ENCODE data around the gene PIGM. TPM values are rescaled to one million over a fixed set of nuclear protein-coding genes. Genes with fewer than 3 reads are reported as not detected.

The PIGM gene
- total and polyA plus RNA-seq, 2 experiments from 2014 or later: 5.0 TPM

DNA sequence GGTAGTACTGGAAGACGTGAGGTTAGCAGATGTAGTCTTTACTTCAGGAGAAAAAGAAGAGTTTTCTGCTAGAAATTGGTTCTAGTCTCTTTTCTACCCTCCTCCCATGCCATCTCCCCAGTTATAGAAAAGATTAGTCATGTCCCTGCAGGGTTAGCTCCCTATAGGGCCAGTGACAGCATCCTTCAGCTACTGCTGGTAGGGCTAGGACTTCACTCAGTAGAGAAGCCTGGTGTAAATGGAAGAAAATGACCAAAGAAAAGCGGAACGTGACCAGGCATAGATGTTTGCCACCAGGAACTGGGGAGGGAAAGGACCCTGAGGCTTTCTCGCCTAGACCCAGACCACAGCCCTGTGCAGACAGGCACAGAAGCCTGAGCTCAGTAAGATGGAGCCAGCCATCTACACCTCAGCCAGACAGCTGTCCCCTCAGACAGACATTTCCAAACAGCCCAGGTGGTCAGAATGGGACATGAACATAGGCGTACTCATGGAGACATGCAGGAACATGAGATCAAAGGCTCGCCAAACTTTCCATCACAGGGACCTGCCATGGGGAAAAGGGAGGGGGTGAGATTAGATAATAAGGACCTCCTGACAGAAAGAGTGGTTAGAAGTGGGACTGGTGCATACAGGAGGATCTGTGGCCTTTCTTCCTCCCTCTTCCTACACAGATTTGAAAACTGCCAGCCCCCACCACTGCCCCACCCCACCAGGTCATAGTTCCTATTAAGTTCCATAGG, 54.3 kb downstream of the PIGM start (continued):
- TF ChIP-seq REST (IDR thresholded peaks at IDR 0.05; ENCODE audit: unreplicated experiment) (no peak), CTCF (conservative IDR thresholded peaks at IDR 0.05; ENCODE audit: low read depth in 2 of 2) (no peak)

Other genes with a start within 250 kb of the PIGM start
- gene FCRL6, start 229.6 kb downstream of the PIGM start, total RNA-seq (2014; rRNA removed; shearing (Covaris generic)): not detected in 2 replicates
- not detected in 2 replicates for gene FCRL6, start 229.6 kb downstream of the PIGM start, polyA plus RNA-seq (2016; fragmentation: Nextera tagmentation; extraction: Ambion mirVana)
- gene SLAMF8, start 205.1 kb downstream of the PIGM start, total RNA-seq (2014; rRNA removed; shearing (Covaris generic)): not detected in 2 replicates
- gene SLAMF8, start 205.1 kb downstream of the PIGM start, polyA plus RNA-seq (2016; fragmentation: Nextera tagmentation; extraction: Ambion mirVana): not detected in 2 replicates
- gene VSIG8, start 169.3 kb downstream of the PIGM start, total RNA-seq (2014; rRNA removed; shearing (Covaris generic)): not detected in 2 replicates
- not detected in 2 replicates for gene VSIG8, start 169.3 kb downstream of the PIGM start, polyA plus RNA-seq (2016; fragmentation: Nextera tagmentation; extraction: Ambion mirVana)
- gene CFAP45, start 131.8 kb downstream of the PIGM start, total RNA-seq (2014; rRNA removed; shearing (Covaris generic)): not detected in 2 replicates
- 0.19 and 0.36 TPM in 2 replicates for gene CFAP45, start 131.8 kb downstream of the PIGM start, polyA plus RNA-seq (2016; fragmentation: Nextera tagmentation; extraction: Ambion mirVana)
- 55.4 and 60.1 TPM in 2 replicates for gene TAGLN2, start 106.5 kb downstream of the PIGM start, total RNA-seq (2014; rRNA removed; shearing (Covaris generic))
- 53.7 and 58.2 TPM in 2 replicates for gene TAGLN2, start 106.5 kb downstream of the PIGM start, polyA plus RNA-seq (2016; fragmentation: Nextera tagmentation; extraction: Ambion mirVana)
- 23.5 and 27.6 TPM in 2 replicates for gene IGSF9, start 86.4 kb downstream of the PIGM start, total RNA-seq (2014; rRNA removed; shearing (Covaris generic))
- 9.3 and 10.3 TPM in 2 replicates for gene IGSF9, start 86.4 kb downstream of the PIGM start, polyA plus RNA-seq (2016; fragmentation: Nextera tagmentation; extraction: Ambion mirVana)
- gene SLAMF9, start 77.8 kb downstream of the PIGM start, total RNA-seq (2014; rRNA removed; shearing (Covaris generic)): not detected in 2 replicates
- not detected in 2 replicates for gene SLAMF9, start 77.8 kb downstream of the PIGM start, polyA plus RNA-seq (2016; fragmentation: Nextera tagmentation; extraction: Ambion mirVana)
- gene KCNJ10, start 38.2 kb upstream of the PIGM start, total RNA-seq (2014; rRNA removed; shearing (Covaris generic)): 1.6 and 2.8 TPM in 2 replicates
- gene KCNJ10, start 38.2 kb upstream of the PIGM start, polyA plus RNA-seq (2016; fragmentation: Nextera tagmentation; extraction: Ambion mirVana): 1.2 and 1.4 TPM in 2 replicates
- 0.08 and 0.24 TPM in 2 replicates for gene KCNJ9, start 49.5 kb upstream of the PIGM start, total RNA-seq (2014; rRNA removed; shearing (Covaris generic))
- gene KCNJ9, start 49.5 kb upstream of the PIGM start, polyA plus RNA-seq (2016; fragmentation: Nextera tagmentation; extraction: Ambion mirVana): 0.26 and 0.34 TPM in 2 replicates
- gene IGSF8, start 66.6 kb upstream of the PIGM start, total RNA-seq (2014; rRNA removed; shearing (Covaris generic)): 111 and 120 TPM in 2 replicates
- 38.4 and 41.5 TPM in 2 replicates for gene IGSF8, start 66.6 kb upstream of the PIGM start, polyA plus RNA-seq (2016; fragmentation: Nextera tagmentation; extraction: Ambion mirVana)
- 17.7 and 18.3 TPM in 2 replicates for gene ATP1A2, start 83.8 kb upstream of the PIGM start, total RNA-seq (2014; rRNA removed; shearing (Covaris generic))
- gene ATP1A2, start 83.8 kb upstream of the PIGM start, polyA plus RNA-seq (2016; fragmentation: Nextera tagmentation; extraction: Ambion mirVana): 4.9 and 5.2 TPM in 2 replicates
- 0.23 and 0.63 TPM in 2 replicates for gene ATP1A4, start 119.6 kb upstream of the PIGM start, total RNA-seq (2014; rRNA removed; shearing (Covaris generic))
- 0.27 and 0.43 TPM in 2 replicates for gene ATP1A4, start 119.6 kb upstream of the PIGM start, polyA plus RNA-seq (2016; fragmentation: Nextera tagmentation; extraction: Ambion mirVana)
- 1.2 and 2.8 TPM in 2 replicates for gene CASQ1, start 158.6 kb upstream of the PIGM start, total RNA-seq (2014; rRNA removed; shearing (Covaris generic))
- 1.0 and 1.1 TPM in 2 replicates for gene CASQ1, start 158.6 kb upstream of the PIGM start, polyA plus RNA-seq (2016; fragmentation: Nextera tagmentation; extraction: Ambion mirVana)
- 80.8 and 104 TPM in 2 replicates for gene PEA15, start 173.4 kb upstream of the PIGM start, total RNA-seq (2014; rRNA removed; shearing (Covaris generic))
- gene PEA15, start 173.4 kb upstream of the PIGM start, polyA plus RNA-seq (2016; fragmentation: Nextera tagmentation; extraction: Ambion mirVana): 60.3 and 66.6 TPM in 2 replicates
- gene DCAF8, start 230.6 kb upstream of the PIGM start, total RNA-seq (2014; rRNA removed; shearing (Covaris generic)): 84.4 and 104 TPM in 2 replicates
- 44.1 and 55.0 TPM in 2 replicates for gene DCAF8, start 230.6 kb upstream of the PIGM start, polyA plus RNA-seq (2016; fragmentation: Nextera tagmentation; extraction: Ambion mirVana)

Data from GM23338 (cell line).